ENCODE results near the gene ASB3.

The ASB3 gene

DNA sequence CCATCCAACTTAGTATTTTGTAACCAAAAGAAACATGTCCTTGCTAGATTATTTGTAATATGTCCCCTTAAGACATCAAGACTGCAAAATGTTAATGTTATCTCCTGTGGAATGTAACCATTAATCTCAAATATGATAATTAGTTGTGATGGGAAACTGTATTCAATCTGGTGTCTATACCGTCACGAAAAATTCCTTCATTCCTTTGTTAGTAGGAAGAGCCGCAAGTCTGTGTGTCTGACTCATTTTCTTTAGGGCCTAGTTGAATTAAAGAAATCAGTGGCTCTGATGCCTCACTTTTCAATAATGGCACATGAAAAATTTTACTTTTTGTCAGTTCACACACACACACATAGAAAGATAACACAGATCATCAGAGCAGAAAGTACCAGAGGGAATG is 146.3 kb downstream of the ASB3 start:
- DNase-seq: no peak

DNA sequence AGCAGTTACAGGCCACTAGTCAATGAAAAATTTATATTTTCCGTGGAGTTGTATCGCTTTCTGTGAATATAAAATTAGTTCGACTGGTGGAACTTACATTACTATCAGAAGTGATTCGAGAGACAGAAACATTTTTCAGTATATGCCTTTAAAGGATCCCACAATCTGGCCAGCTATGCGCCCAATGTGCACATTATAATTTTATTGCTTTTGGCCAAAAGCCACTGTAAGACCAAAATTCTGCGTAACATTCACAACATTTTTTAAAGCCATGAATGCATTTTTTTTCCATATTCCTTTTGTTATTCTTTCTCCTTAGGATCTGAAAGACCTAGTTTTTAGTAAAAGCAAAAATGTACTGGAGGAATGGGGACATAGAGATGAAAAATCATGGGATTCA is 150.2 kb downstream of the ASB3 start:
- DNase-seq: no peak

DNA sequence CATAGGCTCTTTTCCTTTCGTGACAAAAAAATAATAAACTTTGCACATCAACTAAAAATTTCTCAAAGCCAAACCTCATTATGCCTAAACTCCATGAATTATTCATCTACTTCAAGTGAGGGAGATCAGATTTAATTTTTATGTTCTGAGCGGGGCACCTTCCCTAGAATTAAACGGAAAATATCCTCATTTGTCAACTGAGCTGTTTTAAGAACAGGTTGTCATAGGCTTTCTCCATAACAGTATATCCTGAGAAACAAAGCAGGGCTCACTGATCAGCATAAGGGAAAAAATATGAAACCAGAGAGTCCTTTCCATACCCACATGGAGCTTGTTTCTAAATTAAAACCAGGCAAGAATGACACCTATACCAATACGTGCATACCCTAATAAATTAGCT is 150.6 kb downstream of the ASB3 start:
- DNase-seq: no peak

DNA sequence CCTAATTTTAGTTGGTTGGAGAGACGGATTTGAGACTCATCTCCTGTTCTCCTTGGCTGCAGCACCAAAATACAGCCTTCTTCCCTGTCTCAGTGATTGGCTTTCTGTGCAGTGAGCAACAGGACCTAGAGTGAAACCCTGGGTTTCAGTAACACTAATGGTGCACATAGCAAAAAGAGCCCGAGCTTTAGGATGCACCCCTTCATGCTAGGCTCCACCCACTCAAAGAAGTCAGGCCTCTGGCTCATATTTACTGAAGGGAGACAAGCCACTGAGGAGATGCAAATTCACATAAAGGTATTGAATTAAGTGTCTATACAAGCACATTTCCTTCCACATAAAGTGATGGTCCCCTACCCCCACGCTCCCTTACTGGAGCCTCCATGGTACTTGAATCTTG is 151.1 kb downstream of the ASB3 start:
- no peak for DNase-seq

DNA sequence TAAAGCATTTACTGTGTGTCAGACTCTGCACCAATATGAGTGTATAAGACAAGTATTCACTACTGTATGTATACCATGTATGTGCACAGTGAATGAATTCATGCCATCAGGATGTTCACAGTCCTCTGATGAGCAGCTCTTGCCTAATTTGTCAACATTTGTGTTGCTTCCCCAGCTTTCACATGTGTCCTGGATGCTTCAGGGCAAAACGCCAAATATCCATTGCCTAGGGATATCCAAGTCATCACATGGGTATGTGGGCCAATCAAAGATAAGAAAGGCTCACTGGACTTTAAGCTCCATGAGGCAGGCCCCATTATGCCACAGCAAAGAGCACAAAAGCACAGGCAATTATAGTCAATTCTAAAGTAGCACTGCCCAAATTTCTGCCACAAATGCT is 153.3 kb downstream of the ASB3 start:
- no peak for DNase-seq

DNA sequence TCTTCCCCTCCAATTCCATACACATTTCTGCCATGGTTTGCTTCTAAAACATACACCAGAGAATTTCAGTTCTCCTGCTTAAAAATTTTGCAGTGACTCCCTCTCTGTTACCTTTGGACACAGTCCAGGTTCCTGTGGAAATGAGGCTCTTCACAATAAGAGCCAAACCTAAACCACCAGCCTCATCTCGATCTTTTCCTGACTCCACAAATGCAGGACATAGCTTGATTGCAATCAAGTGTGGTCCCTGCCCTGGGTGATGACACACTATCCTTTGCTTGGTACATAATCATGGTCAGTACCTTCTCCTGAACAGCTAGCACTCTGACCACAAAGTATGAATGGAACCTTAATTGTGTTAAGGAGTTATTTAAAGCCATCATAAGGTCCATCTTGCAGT is 154.0 kb downstream of the ASB3 start:
- no peak for DNase-seq

DNA sequence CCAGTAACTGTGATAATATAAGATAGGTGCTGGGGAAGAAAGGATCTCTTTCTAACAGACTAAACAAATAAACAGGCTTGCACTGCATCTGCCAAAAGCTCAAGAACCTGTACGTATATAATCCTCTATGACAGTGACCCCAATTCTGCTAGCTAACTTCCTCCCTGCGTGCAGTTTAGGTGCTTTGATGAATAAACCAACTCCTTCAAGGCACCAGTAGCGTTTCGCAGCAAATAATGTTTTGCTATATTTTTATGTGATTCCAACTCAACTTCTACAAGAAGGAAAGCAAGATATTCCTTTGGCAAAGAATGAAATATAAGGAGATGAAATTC is 154.7 kb downstream of the ASB3 start:
- no peak for DNase-seq

DNA sequence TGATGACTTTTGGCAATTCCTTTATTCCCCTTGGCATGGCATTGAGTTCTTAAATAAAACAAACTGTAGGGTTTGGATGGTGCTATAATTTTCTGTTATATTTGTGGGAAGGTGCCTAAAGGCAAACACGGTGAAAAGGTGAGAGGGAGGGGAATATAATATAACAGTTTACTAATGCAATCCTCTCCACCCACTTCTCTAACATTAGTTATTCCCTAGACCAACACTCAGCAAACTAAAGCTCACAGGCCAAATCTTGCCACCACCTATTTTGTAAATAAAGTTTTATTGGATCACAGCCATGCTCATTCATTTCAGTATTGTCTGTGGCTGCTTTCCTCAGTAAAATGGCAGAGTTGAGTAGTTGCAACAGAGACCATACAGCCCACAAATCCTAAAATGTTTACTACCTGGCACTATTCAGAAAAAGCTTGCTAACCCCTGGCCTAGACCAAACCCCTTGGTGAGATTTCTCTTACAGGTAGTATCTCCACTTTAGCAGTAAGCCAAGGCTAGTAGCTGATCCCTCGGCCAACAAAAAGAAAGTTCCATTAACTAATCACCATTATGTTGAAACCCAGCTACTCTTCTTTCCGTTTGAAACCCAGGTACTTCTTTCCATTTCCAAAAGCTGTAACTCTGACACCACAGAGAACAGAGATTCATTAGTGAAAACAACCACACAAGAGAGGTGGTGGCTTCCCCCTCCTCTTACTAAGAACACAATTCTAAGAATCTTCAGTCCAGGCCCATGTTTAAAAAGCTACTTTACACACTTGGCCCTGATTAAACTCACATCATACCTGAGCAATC is 155.2 kb downstream of the ASB3 start:
- DNase-seq: no peak

DNA sequence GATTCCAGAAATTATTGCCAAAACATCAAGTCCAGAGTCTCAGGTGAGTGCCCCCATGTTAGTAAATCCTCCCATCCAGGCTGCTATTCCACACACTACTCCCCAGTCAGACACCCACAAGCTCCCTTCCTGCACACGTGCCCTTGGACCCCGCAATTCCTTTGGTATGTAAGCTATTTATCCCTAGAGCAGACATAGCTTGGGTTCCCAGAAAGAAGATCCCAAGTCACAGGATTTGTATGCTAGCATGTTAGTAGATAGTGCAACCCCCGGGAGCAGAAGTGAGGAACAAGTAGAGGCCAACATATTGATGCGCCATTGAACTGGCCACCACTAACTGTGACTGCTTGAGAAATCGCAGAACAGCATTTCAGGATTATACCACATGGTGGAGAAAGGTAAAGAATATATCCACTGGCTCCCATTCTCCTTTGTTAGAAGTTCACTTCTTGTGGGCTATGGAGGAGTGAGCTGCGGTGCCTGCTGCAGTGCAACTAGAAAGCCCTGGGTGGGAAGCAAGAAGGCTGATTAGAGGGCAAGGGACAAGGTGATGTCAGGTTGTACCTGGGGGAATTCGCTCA is 156.6 kb downstream of the ASB3 start:
- DNase-seq: no peak

DNA sequence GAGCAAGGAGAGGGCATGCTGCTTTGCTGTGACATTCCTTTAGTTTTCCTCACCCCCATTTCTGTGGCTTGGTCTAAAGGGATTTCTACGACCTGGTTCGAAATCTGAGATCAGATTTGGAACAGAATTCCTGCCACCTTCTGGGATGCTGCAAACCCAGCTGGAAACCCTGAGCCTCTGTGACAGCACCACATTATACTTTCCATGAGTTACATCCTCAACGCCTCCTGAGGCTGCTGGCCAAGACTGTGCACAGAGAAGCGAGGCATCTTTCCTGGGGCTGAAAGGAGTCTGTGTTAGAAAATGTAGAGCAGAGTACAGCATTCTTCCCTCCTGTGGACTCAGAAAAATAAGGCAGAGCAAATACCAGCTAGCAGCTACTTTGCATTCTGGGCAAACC is 157.3 kb downstream of the ASB3 start:
- no peak for DNase-seq

DNA sequence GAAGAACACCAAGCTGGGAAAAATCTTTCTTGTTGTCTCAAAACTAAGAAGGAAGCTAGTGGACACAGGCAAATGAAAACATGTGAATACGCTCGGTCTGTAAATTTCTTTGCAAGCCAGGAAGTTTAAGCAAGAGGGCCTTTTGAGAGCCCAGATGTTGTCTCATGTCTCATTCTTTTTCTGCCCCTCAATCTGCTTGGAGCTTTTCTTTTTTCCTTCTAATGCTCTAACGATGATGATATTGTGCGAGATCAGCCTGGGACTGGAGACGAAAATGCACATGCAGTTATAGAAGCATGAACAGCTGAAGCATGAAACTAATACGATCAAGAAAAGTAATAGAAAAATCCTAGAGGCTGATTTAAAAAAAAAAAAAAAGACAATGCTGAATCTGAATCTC is 157.8 kb downstream of the ASB3 start:
- DNase-seq: no peak

DNA sequence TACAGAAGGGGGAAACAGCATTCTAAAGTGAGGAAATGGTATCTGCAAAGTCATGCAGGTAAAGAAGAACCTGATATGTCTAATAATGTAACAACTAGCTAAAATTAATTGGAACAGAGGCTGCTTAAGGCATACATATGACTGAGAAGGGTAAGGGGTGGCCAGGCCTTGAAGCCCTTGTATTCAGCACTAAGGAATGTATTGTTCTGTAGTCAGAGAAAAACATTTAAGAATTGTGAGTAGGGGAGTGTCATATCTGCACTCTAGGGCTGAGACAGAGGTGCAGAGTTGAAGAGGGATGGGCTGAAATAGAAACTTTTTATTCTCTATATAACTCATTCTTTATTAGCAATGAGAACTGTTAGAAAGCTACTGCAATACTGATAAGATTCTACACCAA is 164.6 kb downstream of the ASB3 start:
- DNase-seq: no peak

DNA sequence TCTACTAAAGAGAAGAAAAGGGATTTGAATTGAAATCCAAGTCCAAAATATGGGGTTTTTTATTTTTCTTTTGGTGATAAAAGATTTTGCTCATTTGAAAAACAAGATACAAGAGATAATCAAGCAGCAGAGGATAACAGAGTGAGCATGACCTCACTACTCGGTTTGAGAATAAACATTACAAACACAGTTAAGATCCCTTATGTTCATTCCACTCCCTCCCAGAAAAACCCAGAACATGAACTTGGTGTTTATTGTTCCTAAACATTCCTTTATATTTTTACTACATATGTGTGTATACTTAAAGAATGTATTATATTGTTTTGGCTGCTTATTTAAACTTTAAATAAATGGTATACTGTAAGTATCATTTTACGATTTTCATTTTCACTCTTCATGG is 165.8 kb downstream of the ASB3 start:
- DNase-seq: no peak

All from activated gamma-delta T cell (primary cell).